K562 (cell line): Measurements from ENCODE around the gene RHOF. TPM values are rescaled to one million over a fixed set of nuclear protein-coding genes. Genes with fewer than 3 reads are reported as not detected.

Experiments
- ATAC-seq: fragments of 200-7000 bp; cut with Tn5 transposase; 3 replicates; pipeline ENCODE4 v1.9.1; 2020; ENCODE audit warnings: moderate library complexity
- BruUV-seq: library from RNA; stranded (reverse); fragments of 400-500 nt; replicated peaks from 2 replicates; lab custom pipeline; 2021; lab: Mats Ljungman, UMichigan
- CTCF ChIA-PET: fragments of 300-600 bp; formaldehyde crosslinking; extraction: SDS; loops from one replicate; lab custom pipeline; 2021; ENCODE audit warnings: low intra/inter-chr PET ratio; lab: Yijun Ruan, JAX
- POLR2A ChIA-PET: fragments of 300-600, 350-650 bp; sonication (Branson Sonifier 250); formaldehyde crosslinking; extraction: SDS; loops from one replicate; lab custom pipeline; 2021; ENCODE audit warnings: antibody characterized with exemption, inconsistent platforms; lab: Yijun Ruan, JAX
- DNase-seq, 4 experiments: peaks; one replicate each; pipeline versions ENCODE4 v3.0.0 to v3.0.0-alpha.2; 2011 to 2018; ENCODE audit warnings: low spot score in 3 of 4, mixed read lengths in 3 of 4; ENCODE audit errors: extremely low read depth in 1 of 4
- FAIRE-seq: peaks from 2 replicates; lab custom pipeline; 2011; peaks lifted over from hg19 to GRCh38; lab: Jason Lieb, UNC
- H2AFZ ChIP-seq: 2 replicates; pipeline ENCODE4 v1.6.0; 2011; ENCODE audit warnings: low read depth, low read length, control low read depth, inconsistent platforms
- H3K27ac ChIP-seq: fragments of 200-600 bp; 3 replicates; pipeline ENCODE4 v1.8.0; 2011; ENCODE audit warnings: low read depth, mild to moderate bottlenecking, control low read depth, inconsistent platforms, low read length, moderate library complexity, mixed read lengths; ENCODE audit errors: extremely low read depth
- H3K27me3 ChIP-seq, 2 experiments: fragments of 300-600 bp in 1 of 2; 2 replicates in 1 of 2; 3 replicates in 1 of 2; pipeline versions ENCODE4 v1.6.0 to v1.8.0; 2011; ENCODE audit warnings: inconsistent platforms in 2 of 2, low read length in 2 of 2, mild to moderate bottlenecking in 1 of 2, mixed read lengths in 1 of 2, moderate library complexity in 1 of 2; ENCODE audit not compliant: control insufficient read depth in 2 of 2, insufficient read depth in 2 of 2
- H3K36me3 ChIP-seq: fragments of 300-600 bp; 3 replicates; pipeline ENCODE4 v1.8.0; 2011; ENCODE audit warnings: mild to moderate bottlenecking, low read length, inconsistent platforms; ENCODE audit not compliant: control insufficient read depth, insufficient read depth
- H3K4me1 ChIP-seq, 2 experiments: fragments of 200-600 bp in 1 of 2; replicated peaks in 1 of 2; 2 replicates in 1 of 2; 3 replicates in 1 of 2; pipeline versions ENCODE4 v1.5.1 to v1.8.0; 2011; ENCODE audit warnings: inconsistent platforms in 2 of 2, low read length in 2 of 2, mild to moderate bottlenecking in 1 of 2, mixed read lengths in 1 of 2, moderate library complexity in 1 of 2; ENCODE audit not compliant: control insufficient read depth in 2 of 2, insufficient read depth in 2 of 2
- H3K4me2 ChIP-seq: 2 replicates; pipeline ENCODE4 v1.6.1; 2011; ENCODE audit warnings: low read length, control low read depth, inconsistent platforms, mixed read lengths; ENCODE audit not compliant: insufficient read depth
- H3K4me3 ChIP-seq: fragments of 200-600 bp; sonication (generic), shearing (Covaris generic); 2 replicates; pipeline ENCODE4 v1.5.1; 2016; ENCODE audit warnings: control low read depth, inconsistent platforms
- H3K79me2 ChIP-seq: fragments of 200-600 bp; 3 replicates; pipeline ENCODE4 v1.8.0; 2011; ENCODE audit warnings: low read length, inconsistent platforms; ENCODE audit not compliant: control insufficient read depth, insufficient read depth
- H3K9ac ChIP-seq, 2 experiments: 2 replicates each; pipeline versions ENCODE4 v1.6.0 to v1.6.1; 2011; ENCODE audit warnings: low read depth in 2 of 2, low read length in 2 of 2, control low read depth in 1 of 2, inconsistent platforms in 1 of 2, mild to moderate bottlenecking in 1 of 2, mixed read lengths in 1 of 2; ENCODE audit not compliant: insufficient read depth in 1 of 2
- H3K9me1 ChIP-seq: one replicate; pipeline ENCODE4 v1.6.0; 2011; ENCODE audit warnings: inconsistent platforms, mild to moderate bottlenecking, low read length, moderate library complexity; ENCODE audit not compliant: control insufficient read depth, insufficient read depth
- H3K9me3 ChIP-seq: replicated peaks from 2 replicates; pipeline ENCODE4 v1.5.1; 2011; ENCODE audit warnings: low read depth, low read length, inconsistent platforms; ENCODE audit not compliant: control insufficient read depth, insufficient read depth
- H4K20me1 ChIP-seq: replicated peaks from 2 replicates; pipeline ENCODE4 v1.6.1; 2011; ENCODE audit warnings: low read length, inconsistent platforms, mixed read lengths; ENCODE audit not compliant: control insufficient read depth, insufficient read depth
- ESRRA ChIP-seq: fragments of 450-650 bp; IDR thresholded peaks from 2 replicates; pipeline ENCODE4 v1.6.1; 2014; ENCODE audit warnings: low read depth, mild to moderate bottlenecking, moderate library complexity, borderline replicate concordance
- POLR2A ChIP-seq: fragments of 450-650 bp; conservative IDR thresholded peaks from 2 replicates; pipeline ENCODE4 v1.6.1; 2016
- PPARD ChIP-seq: fragments of 250-450 bp; sonication (Bioruptor Pico); IDR thresholded peaks from 2 replicates; pipeline ENCODE4 v1.8.0; 2022; ENCODE audit warnings: inconsistent platforms, mild to moderate bottlenecking, moderate library complexity
- ZMIZ1 ChIP-seq, 2 experiments: fragments of 150-350 bp in 1 of 2; IDR thresholded peaks; 2 replicates each; pipeline ENCODE4 v1.6.1; 2012 to 2016; ENCODE audit warnings: low read depth in 2 of 2, low read length in 2 of 2, mild to moderate bottlenecking in 1 of 2, moderate library complexity in 1 of 2
- ZNF551 ChIP-seq: fragments of 250-450 bp; sonication (Bioruptor Pico); IDR thresholded peaks from 2 replicates; pipeline ENCODE4 v1.5.0; 2021; ENCODE audit warnings: mild to moderate bottlenecking, moderate library complexity
- WGBS: fragments of 100-300 bp; shearing (Covaris generic); methylation state at CpG from one replicate; pipeline ENCODE4 v1.1.6; 2016; ENCODE audit warnings: low coverage, mixed read lengths; ENCODE audit not compliant: insufficient coverage; ENCODE audit errors: missing lambda C conversion rate; 5-methylcytosine and 5-hydroxymethylcytosine counted together
- in situ Hi-C: fragments of 300-500 bp; cut with MboI; formaldehyde crosslinking; loops from 4 replicates; pipeline ENCODE4 v1.15.0; 2018; ENCODE audit warnings: inconsistent platforms, mixed read lengths
- intact Hi-C: fragments of 100-400 bp; cut with micrococcal nuclease; formaldehyde crosslinking; loops from 2 replicates; pipeline ENCODE4 v1.14.2; 2022
- polyA plus RNA-seq, 8 experiments: library from polyadenylated mRNA; depleted of rRNA in 4 of 8; stranded (reverse) in 5 of 8; unstranded in 3 of 8; fragments of >200 nt; fragmentation: Nextera tagmentation in 2 of 8; fragmentation: Illumina TruSeq in 1 of 8; extraction: Ambion mirVana in 2 of 8; extraction: Trizol in 1 of 8; gene quantifications; 2 replicates each; pipeline versions ENCODE4 v1.2.1 to v1.2.3, GENCODE V29; 2011 to 2014; ENCODE audit warnings: inconsistent platforms in 1 of 8, missing spikeins in 1 of 8
- total RNA-seq, 7 experiments: library from RNA; depleted of rRNA in 6 of 7; stranded (reverse); fragments of >200 nt in 6 of 7; fragmentation: Illumina TruSeq in 2 of 7; extraction: Trizol in 2 of 7; gene quantifications; 2 replicates each; pipeline versions ENCODE4 v1.2.1 to v1.2.3, GENCODE V29; 2011 to 2021; ENCODE audit warnings: low replicate concordance in 1 of 7

Gene RHOF
- total and polyA plus RNA-seq, 9 of the 15 experiments (the other 6 are each of a cell fraction or from before 2014, with no cell fraction given): 0.13 to 10.1 (median 4.0) TPM

GRCh38 chr12:121831571-121832245 lies 38.2 kb upstream of the RHOF start:
- no peak overlapping the region for H2AFZ ChIP-seq
- 0 out of 4 replicates have a peak overlapping the region, but pooled peaks of 1 of the 2 experiments have one; percentile 36 for H3K9ac ChIP-seq
- WGBS: 93% methylated on average over 19 of the region's 19 CpGs
- no peaks in the 10 kb centered on the region for H3K9me3 ChIP-seq
- no peaks in the 10 kb centered on the region for H3K9me1 ChIP-seq
- no peak overlapping the region for H3K27ac ChIP-seq
- FAIRE-seq (no peak), DNase-seq (no peak), ATAC-seq (no peak)
- no peak overlapping the region for H3K4me2 ChIP-seq
- peaks cover 54% of the 10 kb centered on the region; the same call in 2 of the 3 replicates for H3K36me3 ChIP-seq
- ChIA-PET CTCF (no interaction called here), POLR2A (no interaction called here)
- BruUV-seq: TSS peak; percentile 41
- no peak overlapping the region for H3K4me3 ChIP-seq
- in situ Hi-C loops (loop anchor here (25.0 kb wide), 1 partner anchor 1556 kb away; the partner anchor contains the start of gene KMT5A), intact Hi-C loops (no loop called here)
- no peak for TF ChIP-seq PPARD (CRISPR knock-in tag)
- no peak for TF ChIP-seq ZNF551
- no peak for TF ChIP-seq POLR2A
- TF ChIP-seq ESRRA: no peak
- TF ChIP-seq ZMIZ1 (IDR thresholded peaks at IDR 0.05; ENCODE audit: low read depth in 2 of 2, low read length in 2 of 2): no peak
- no peaks in the 10 kb centered on the region for H4K20me1 ChIP-seq
- H3K79me2 ChIP-seq: no peaks in the 10 kb centered on the region
- no peaks in the 10 kb centered on the region for H3K27me3 ChIP-seq
- peaks cover 0 to 17% of the 10 kb centered on the region in 2 experiments; a peak in 1 of 5 replicates for H3K4me1 ChIP-seq
